Activated T-cell treated with anti-CD3 and anti-CD28 coated beads, Interleukin-2, amount 50 U/mL, for 72 hours (primary cell): ENCODE measurements around the gene TBC1D2B. TPM values are rescaled to one million over a fixed set of nuclear protein-coding genes. Genes with fewer than 3 reads are reported as not detected.
A peak's percentile ranks its signal among the peaks of the same experiment; 100 is the strongest.

Experiments
- ATAC-seq, 2 donors: fragments of 150-1000 bp; cut with Tn5 transposase; replicated peaks in 1 of 2; 2 replicates each; pipeline ENCODE4 v1.10.0; 2021; ENCODE audit warnings: moderate library complexity in 2 of 2, mild to moderate bottlenecking in 1 of 2
- DNase-seq, 2 donors: peaks; one replicate each; pipeline ENCODE4 v3.0.0; 2021 to 2022; ENCODE audit warnings: mixed read lengths in 1 of 2
- H3K27ac Mint-ChIP-seq: one replicate; pipeline ENCODE4 v1.8.0; 2022; ENCODE audit warnings: mild to moderate bottlenecking, moderate library complexity, mixed read lengths
- H3K27me3 Mint-ChIP-seq: one replicate; pipeline ENCODE4 v1.8.0; 2022; ENCODE audit warnings: low read depth, mixed read lengths
- H3K36me3 Mint-ChIP-seq, 2 donors: one replicate each; pipeline ENCODE4 v1.8.0; 2022; ENCODE audit warnings: mixed read lengths in 2 of 2, mild to moderate bottlenecking in 1 of 2; ENCODE audit not compliant: insufficient read depth in 2 of 2
- H3K4me1 Mint-ChIP-seq: one replicate; pipeline ENCODE4 v1.8.0; 2022; ENCODE audit warnings: low read depth, mixed read lengths
- H3K4me3 Mint-ChIP-seq, 2 donors: one replicate each; pipeline ENCODE4 v1.8.0; 2022; ENCODE audit warnings: mild to moderate bottlenecking in 2 of 2, mixed read lengths in 2 of 2, moderate library complexity in 2 of 2
- H3K9me3 Mint-ChIP-seq, 2 donors: one replicate each; pipeline ENCODE4 v1.8.0; 2022; ENCODE audit warnings: mixed read lengths in 2 of 2
- total RNA-seq, 2 donors: library from RNA; stranded (reverse); gene quantifications; one replicate each; pipeline ENCODE4 v1.2.3, GENCODE V29; 2022

The TBC1D2B gene
- total RNA-seq, 2 donors from 2014 or later = 67.8 to 75.0 TPM

- peaks cover 92% of the 10 kb centered on the region for H3K4me1 Mint-ChIP-seq
- no peaks in the 10 kb centered on the region for H3K27me3 Mint-ChIP-seq
- H3K4me3 Mint-ChIP-seq = peak overlapping the region; percentile 0 to 15
- no peaks in the 10 kb centered on the region for H3K9me3 Mint-ChIP-seq
- DNase-seq (no peak), ATAC-seq (no peak)
- H3K27ac Mint-ChIP-seq = peak overlapping the region; percentile 4
- H3K36me3 Mint-ChIP-seq = peaks cover 2 to 15% of the 10 kb centered on the region in 2 donors
Observed at GRCh38 chr15:78038585-78039247, 38.8 kb downstream of the TBC1D2B start.

DNA sequence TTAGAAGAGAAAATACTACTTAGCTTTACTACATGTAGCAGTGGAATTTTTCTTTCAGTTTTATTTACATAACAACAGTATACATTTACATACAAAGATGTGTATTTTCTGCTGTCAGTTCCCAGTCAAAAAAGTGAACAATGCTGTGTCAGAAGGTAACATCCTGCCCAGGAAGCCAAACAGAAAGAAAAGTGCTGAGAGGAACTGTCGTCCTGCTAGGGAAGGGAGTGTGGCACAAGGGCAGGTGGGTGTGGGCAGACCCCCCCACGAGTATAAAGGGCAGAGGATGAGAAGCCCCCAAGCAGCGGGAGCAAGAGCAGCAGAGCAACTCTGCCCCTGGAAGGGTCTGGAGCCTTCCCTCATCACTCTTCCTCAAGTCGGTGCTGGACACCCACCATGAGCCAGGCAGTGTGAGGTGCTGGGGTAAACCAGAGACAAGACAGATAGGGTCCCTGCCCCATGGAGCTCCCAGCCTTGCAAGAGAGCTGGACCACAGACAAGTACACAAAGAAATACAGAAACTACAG is 39.7 kb downstream of the TBC1D2B start:
- Mint-ChIP-seq H3K36me3 (peaks cover 0 to 15% of the 10 kb centered on the region in 2 donors), H3K27ac (peak overlapping the region; percentile 89), H3K4me3 (peak overlapping the region; percentile 70 to 74), H3K4me1 (peaks cover 94% of the 10 kb centered on the region), H3K9me3 (no peaks in the 10 kb centered on the region), H3K27me3 (no peaks in the 10 kb centered on the region)
- DNase-seq (no peak), ATAC-seq (no peak)

GRCh38 chr15:78037328-78037727 is 40.2 kb downstream of the TBC1D2B start:
- Mint-ChIP-seq H3K36me3 (peaks cover 1 to 11% of the 10 kb centered on the region in 2 donors), H3K27ac (no peak overlapping the region), H3K9me3 (no peaks in the 10 kb centered on the region), H3K27me3 (no peaks in the 10 kb centered on the region), H3K4me1 (peaks cover 94% of the 10 kb centered on the region), H3K4me3 (peak overlapping the region in 1 of 2 donors; percentile 74)
- no peak for ATAC-seq
- no peak for DNase-seq

GRCh38 chr15:78035861-78036476 is 41.5 kb downstream of the TBC1D2B start:
- H3K4me3 Mint-ChIP-seq = peak overlapping the region; percentile 64 to 71
- H3K4me1 Mint-ChIP-seq = peaks cover 96% of the 10 kb centered on the region
- H3K36me3 Mint-ChIP-seq = peaks cover 1 to 13% of the 10 kb centered on the region in 2 donors

DNA sequence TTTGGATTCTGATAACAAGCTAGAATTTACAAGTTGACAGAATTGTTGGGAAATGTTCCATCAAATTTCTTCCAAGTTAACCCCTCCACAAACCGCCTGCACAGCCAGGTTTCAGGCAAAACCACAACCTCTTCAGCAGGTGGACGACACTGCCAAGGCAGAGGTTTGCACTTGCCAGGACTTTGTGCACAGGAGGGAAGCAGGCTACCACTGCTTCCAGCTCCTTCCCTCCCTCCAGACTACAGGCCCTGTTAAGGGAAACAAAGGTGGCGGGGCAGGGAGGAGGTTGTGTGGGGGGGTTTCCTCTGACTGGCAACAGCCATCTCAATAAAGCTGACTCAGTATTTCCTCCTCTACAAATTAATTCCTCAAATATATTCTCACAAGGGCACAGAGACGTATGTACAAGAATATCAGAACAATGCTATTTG is 42.2 kb downstream of the TBC1D2B start:
- peaks cover 94% of the 10 kb centered on the region for H3K4me1 Mint-ChIP-seq
- no peaks in the 10 kb centered on the region for H3K9me3 Mint-ChIP-seq
- no peak for ATAC-seq
- H3K27ac Mint-ChIP-seq = peak overlapping the region; percentile 53
- H3K27me3 Mint-ChIP-seq = no peaks in the 10 kb centered on the region
- peak in 1 of 2 donors; percentile 39 for DNase-seq
- peak overlapping the region; percentile 64 to 71 for H3K4me3 Mint-ChIP-seq
- peaks cover 1 to 15% of the 10 kb centered on the region in 2 donors for H3K36me3 Mint-ChIP-seq

More at GRCh38 chr15:78035861-78036476, 41.5 kb downstream of the TBC1D2B start:
- H3K27me3 Mint-ChIP-seq = no peaks in the 10 kb centered on the region
- ATAC-seq (no peak), DNase-seq (no peak)
- H3K9me3 Mint-ChIP-seq = no peaks in the 10 kb centered on the region
- no peak overlapping the region for H3K27ac Mint-ChIP-seq

- Mint-ChIP-seq H3K4me3 (peak overlapping the region; percentile 64 to 71), H3K27ac (peak overlapping the region; percentile 29), H3K36me3 (peaks cover 1 to 15% of the 10 kb centered on the region in 2 donors), H3K27me3 (no peaks in the 10 kb centered on the region), H3K9me3 (no peaks in the 10 kb centered on the region), H3K4me1 (peaks cover 87% of the 10 kb centered on the region)
- DNase-seq (peak; percentile 86 to 91), ATAC-seq (peak; percentile 88 to 92)
Observed at GRCh38 chr15:78034495-78035191, 42.9 kb downstream of the TBC1D2B start.

- Mint-ChIP-seq H3K27me3 (no peaks in the 10 kb centered on the region), H3K4me1 (peaks cover 79% of the 10 kb centered on the region), H3K4me3 (peak overlapping the region in 1 of 2 donors; percentile 27), H3K36me3 (peaks cover 1 to 12% of the 10 kb centered on the region in 2 donors), H3K9me3 (no peaks in the 10 kb centered on the region), H3K27ac (no peak overlapping the region)
- DNase-seq (peak in 1 of 2 donors; percentile 24), ATAC-seq (no peak)
Observed at GRCh38 chr15:78033864-78034263, 43.6 kb downstream of the TBC1D2B start.

DNA sequence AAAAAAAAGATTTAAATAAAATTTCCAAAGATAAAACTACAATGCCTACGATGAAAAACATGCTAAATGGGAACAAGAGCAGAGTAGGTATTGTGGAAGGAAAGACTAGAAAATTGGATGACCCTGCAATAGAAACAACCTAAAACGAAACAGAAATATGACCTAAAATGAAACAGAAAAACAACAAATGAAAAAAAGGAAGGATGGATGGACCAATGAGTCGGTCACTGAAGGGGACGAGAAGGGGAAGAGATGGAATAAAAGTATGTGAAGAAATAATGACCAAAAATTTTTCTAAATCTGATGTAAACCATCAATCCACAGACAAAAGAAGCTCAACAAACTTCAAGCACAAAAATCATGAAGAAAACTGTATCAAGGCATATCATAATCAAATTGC is 44.8 kb downstream of the TBC1D2B start:
- H3K9me3 Mint-ChIP-seq = no peaks in the 10 kb centered on the region
- peaks cover 68% of the 10 kb centered on the region for H3K4me1 Mint-ChIP-seq
- no peak overlapping the region for H3K27ac Mint-ChIP-seq
- H3K36me3 Mint-ChIP-seq = peaks cover 1 to 12% of the 10 kb centered on the region in 2 donors
- no peak for ATAC-seq
- DNase-seq = no peak
- peak overlapping the region in 1 of 2 donors; percentile 26 for H3K4me3 Mint-ChIP-seq
- H3K27me3 Mint-ChIP-seq = no peaks in the 10 kb centered on the region

- Mint-ChIP-seq H3K9me3 (no peaks in the 10 kb centered on the region), H3K4me3 (no peak overlapping the region), H3K27ac (no peak overlapping the region), H3K36me3 (peaks cover 3 to 14% of the 10 kb centered on the region in 2 donors), H3K27me3 (no peaks in the 10 kb centered on the region), H3K4me1 (no peaks in the 10 kb centered on the region)
- ATAC-seq (no peak), DNase-seq (no peak)
Observed at GRCh38 chr15:78024883-78025282, 52.6 kb downstream of the TBC1D2B start.

DNA sequence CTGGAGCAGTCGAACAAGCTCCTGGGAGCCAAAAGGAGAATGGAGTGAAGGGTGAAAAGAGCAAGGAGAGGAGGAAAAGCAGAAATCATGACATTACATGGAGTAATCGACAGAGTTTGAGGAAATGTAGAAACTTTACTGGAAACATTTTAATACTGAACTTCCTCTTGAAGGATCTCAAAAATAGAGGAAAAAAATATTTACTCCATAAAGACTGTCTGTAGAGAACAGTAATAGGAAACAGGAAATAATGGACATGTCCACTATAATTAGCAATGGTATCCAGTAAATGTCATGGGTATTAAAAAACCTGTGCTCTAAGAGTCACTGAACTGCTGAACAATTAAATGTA is 53.0 kb downstream of the TBC1D2B start:
- peaks cover 2% of the 10 kb centered on the region for H3K4me1 Mint-ChIP-seq
- H3K36me3 Mint-ChIP-seq = peaks cover 3 to 14% of the 10 kb centered on the region in 2 donors
- ATAC-seq = no peak
- H3K4me3 Mint-ChIP-seq = no peak overlapping the region
- no peak for DNase-seq
- H3K9me3 Mint-ChIP-seq = no peaks in the 10 kb centered on the region
- no peak overlapping the region for H3K27ac Mint-ChIP-seq
- no peaks in the 10 kb centered on the region for H3K27me3 Mint-ChIP-seq

DNA sequence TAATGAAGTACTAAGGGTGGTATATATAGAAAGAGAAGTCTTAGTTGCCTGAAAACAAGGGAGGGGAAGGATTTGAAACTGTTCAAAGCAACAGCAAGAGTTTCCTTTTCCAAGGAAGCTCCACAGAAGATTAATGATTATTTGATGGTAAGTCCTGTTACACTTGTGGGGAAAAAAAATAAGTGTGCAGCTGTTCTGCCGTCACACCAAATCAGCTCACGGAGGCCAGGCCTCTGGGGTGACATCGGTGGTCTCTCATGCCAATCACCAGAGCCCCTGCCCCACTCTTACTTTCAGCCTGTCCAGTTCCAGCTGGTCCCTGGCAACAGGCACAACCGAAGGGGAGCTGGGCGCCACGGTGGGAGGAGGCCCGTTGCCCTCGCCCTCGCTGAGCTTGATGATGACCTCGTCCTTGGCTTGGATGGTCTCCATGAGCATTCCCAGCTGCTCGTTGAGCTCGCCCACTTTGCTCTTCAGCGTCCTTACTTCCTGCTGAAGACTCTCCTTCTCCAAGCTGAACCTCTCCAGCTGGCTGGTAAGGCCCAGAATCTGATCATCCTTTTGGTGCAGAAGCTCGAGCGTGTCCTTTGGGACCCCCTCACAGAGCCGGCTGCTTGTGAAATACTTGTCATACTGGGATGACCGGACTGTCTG is 53.5 kb downstream of the TBC1D2B start:
- Mint-ChIP-seq H3K9me3 (no peaks in the 10 kb centered on the region), H3K27ac (no peak overlapping the region), H3K4me1 (peaks cover 7% of the 10 kb centered on the region), H3K27me3 (no peaks in the 10 kb centered on the region), H3K4me3 (no peak overlapping the region), H3K36me3 (peaks cover 3 to 12% of the 10 kb centered on the region in 2 donors)
- DNase-seq = no peak
- no peak for ATAC-seq

DNA sequence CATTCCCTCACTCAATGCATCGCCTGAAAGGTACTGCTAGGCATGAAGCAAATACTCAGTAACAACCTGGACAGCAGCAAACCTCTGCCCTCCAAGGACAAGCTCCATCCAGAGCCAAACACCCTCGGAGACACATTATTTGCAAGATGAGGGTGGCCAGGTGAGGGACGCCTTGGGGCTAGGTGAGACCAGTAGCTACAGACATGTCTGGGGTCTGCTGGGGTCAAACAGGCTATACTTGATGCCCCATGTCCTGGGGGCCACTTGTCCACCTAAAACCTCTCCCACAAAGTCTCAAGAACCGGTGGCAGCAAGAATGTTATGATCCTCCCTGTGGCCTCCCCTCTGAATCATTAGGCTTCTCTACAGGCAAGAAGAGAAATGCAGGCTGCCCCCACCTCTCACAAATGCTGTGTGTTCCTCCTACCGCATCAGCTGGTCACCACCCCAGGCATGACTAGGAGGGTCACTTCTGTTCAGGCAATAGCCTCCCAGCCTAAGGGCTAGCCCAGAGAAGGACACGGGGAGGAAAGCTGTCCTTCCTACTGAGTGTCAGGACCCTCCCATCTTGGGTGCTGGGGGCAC is 54.3 kb downstream of the TBC1D2B start:
- H3K4me1 Mint-ChIP-seq = peaks cover 14% of the 10 kb centered on the region
- H3K36me3 Mint-ChIP-seq = peaks cover 3 to 11% of the 10 kb centered on the region in 2 donors
- no peak overlapping the region for H3K4me3 Mint-ChIP-seq
- no peaks in the 10 kb centered on the region for H3K9me3 Mint-ChIP-seq
- H3K27me3 Mint-ChIP-seq = no peaks in the 10 kb centered on the region
- DNase-seq = no peak
- ATAC-seq = no peak
- no peak overlapping the region for H3K27ac Mint-ChIP-seq
